IPS-20b (cell line): ENCODE results near the gene MATR3.
"Not testable (repeated sequence)": the region's sequence is repeated elsewhere in the genome, so short reads cannot be mapped to it uniquely, and the experiment has no call there.

Experiments used
- H3K27ac ChIP-seq: one replicate; pipeline ENCODE4 v1.5.1; 2013; ENCODE audit warnings: low read length
- H3K27me3 ChIP-seq: 2 replicates; pipeline ENCODE4 v1.6.1; 2013; ENCODE audit warnings: mild to moderate bottlenecking, low read length, inconsistent platforms; ENCODE audit not compliant: insufficient read depth
- H3K36me3 ChIP-seq: 2 replicates; pipeline ENCODE4 v1.6.1; 2013; ENCODE audit warnings: low read depth, mild to moderate bottlenecking, inconsistent platforms, low read length, moderate library complexity; ENCODE audit not compliant: insufficient read depth
- H3K4me1 ChIP-seq: 2 replicates; pipeline ENCODE4 v1.6.1; 2013; ENCODE audit warnings: mild to moderate bottlenecking, control low read depth, inconsistent platforms, low read length, moderate library complexity; ENCODE audit not compliant: insufficient read depth
- H3K4me3 ChIP-seq: 2 replicates; pipeline ENCODE4 v1.5.1; 2013; ENCODE audit warnings: mild to moderate bottlenecking, low read length, inconsistent platforms
- H3K9ac ChIP-seq: 2 replicates; pipeline ENCODE4 v1.6.1; 2013; ENCODE audit warnings: low read depth, mild to moderate bottlenecking, inconsistent platforms, low read length, moderate library complexity
- H3K9me3 ChIP-seq: 2 replicates; pipeline ENCODE4 v1.6.1; 2013; ENCODE audit warnings: mild to moderate bottlenecking, low read depth, low read length, inconsistent platforms; ENCODE audit not compliant: insufficient read depth

MATR3 gene

DNA sequence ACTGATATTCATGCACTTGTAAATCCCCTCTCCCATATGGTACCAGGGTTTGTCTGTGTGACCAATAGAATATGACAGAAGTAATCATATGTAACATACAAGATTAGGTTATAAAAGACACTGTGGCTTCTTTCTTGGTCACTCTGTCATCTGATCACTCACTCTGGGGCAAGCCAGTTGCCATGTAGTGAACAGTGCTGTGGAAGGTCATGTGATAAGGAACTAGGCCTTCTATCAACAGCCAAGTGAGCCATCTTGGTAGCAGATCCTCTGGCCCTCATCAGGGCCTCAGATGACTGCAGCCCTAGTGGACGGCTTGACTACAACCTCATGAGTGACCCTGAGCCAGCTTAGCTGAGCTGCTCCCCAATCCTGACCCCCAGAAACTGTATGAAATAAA is 30.0 kb upstream of the MATR3 start:
- Histone ChIP-seq H3K27me3 (no peaks in the 10 kb centered on the region), H3K4me3 (no peak overlapping the region), H3K27ac (no peak overlapping the region), H3K36me3 (no peaks in the 10 kb centered on the region), H3K4me1 (no peaks in the 10 kb centered on the region), H3K9me3 (no peaks in the 10 kb centered on the region), H3K9ac (no peak overlapping the region)

DNA sequence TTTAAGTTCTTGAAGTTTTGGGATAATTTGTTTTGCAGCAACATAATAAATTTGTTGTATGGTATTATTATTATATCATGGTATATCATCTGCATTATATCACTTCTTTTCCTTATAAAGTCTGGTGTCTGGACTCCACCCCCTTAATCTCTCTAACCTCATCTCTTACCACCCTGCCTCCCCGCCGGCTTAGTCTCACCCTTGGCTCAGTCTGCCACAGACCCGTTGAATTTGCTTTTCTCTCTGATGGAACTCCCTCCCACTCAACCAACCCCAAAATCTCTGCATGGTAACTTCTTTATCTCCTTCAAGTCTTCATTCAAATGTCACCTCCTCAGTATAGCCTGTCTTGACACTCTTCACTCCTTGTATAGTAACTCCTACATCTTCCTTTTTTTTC is 29.6 kb upstream of the MATR3 start:
- H3K36me3 ChIP-seq = no peaks in the 10 kb centered on the region

DNA sequence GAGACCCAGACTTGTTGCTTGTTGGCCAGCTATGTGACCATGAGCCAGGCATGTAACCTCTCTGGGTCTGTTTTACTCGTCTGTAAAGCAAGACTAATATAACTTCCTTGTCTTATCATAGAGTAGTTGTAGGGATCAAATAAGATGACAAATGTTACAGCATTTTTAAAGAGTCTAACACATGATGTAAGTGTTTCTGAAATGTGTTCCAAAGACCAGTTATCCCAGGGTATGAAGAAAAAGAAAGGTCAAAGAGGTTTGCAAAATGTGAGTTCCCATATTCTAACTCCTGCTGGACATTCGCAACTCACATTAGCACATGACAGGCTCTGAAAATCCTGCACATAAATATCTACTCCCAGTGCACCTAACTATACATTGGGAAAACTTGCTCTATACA is 28.5 kb upstream of the MATR3 start:
- Histone ChIP-seq H3K27ac (no peak overlapping the region), H3K27me3 (no peaks in the 10 kb centered on the region), H3K4me3 (no peak overlapping the region), H3K36me3 (no peaks in the 10 kb centered on the region), H3K9ac (no peak overlapping the region), H3K9me3 (no peaks in the 10 kb centered on the region), H3K4me1 (no peaks in the 10 kb centered on the region)

More for the DNA sequence above, 29.6 kb upstream of the MATR3 start:
- Histone ChIP-seq H3K27me3 (no peaks in the 10 kb centered on the region), H3K27ac (no peak overlapping the region), H3K9ac (no peak overlapping the region), H3K4me1 (no peaks in the 10 kb centered on the region), H3K9me3 (no peaks in the 10 kb centered on the region), H3K4me3 (no peak overlapping the region)

DNA sequence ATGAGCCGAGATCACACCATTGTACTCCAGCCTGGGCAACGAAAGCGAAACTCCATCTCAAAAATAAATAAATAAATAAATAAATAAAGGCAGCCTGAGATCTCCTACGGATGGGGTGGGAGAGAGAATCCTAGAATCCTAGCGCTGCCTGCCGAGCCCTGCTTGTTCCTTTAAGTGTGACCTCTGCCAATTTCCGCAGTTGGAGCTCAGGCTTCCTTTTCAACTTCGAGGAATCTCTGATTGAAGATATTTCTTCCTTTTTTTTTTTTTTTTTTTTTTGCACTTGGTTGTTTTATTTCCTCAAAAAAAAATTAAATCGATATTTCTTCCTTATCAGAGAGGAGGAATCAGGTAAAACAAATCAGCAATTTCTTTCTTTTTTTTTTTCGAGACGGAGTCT is 27.3 kb upstream of the MATR3 start:
- H3K27ac ChIP-seq = no peak overlapping the region
- no peaks in the 10 kb centered on the region for H3K27me3 ChIP-seq
- no peaks in the 10 kb centered on the region for H3K4me1 ChIP-seq
- H3K4me3 ChIP-seq = no peak overlapping the region
- H3K36me3 ChIP-seq = no peaks in the 10 kb centered on the region
- no peak overlapping the region for H3K9ac ChIP-seq
- no peaks in the 10 kb centered on the region for H3K9me3 ChIP-seq

DNA sequence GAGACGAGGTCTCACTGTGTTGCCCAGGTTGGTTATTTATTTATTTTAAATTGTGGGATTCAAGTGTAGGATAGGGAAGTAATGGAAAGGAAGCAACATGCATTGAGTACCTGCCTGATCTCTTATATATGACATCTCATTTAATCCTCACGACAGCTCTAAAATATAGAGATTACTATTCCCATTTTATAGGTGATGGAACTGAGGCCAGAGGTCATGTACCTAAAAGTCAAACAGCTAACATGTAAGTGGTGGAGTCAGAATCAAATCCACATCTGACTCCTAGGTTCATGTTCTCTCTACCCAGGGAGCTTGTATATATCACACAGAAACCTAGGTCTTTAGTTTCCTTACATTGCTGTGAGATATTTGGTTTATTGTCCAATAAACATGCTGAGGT is 26.1 kb upstream of the MATR3 start:
- Histone ChIP-seq H3K9ac (no peak overlapping the region), H3K9me3 (no peaks in the 10 kb centered on the region), H3K4me1 (peaks cover under 1% of the 10 kb centered on the region; the same call in 1 of the 2 replicates), H3K27me3 (no peaks in the 10 kb centered on the region), H3K27ac (no peak overlapping the region), H3K4me3 (no peak overlapping the region), H3K36me3 (no peaks in the 10 kb centered on the region)

DNA sequence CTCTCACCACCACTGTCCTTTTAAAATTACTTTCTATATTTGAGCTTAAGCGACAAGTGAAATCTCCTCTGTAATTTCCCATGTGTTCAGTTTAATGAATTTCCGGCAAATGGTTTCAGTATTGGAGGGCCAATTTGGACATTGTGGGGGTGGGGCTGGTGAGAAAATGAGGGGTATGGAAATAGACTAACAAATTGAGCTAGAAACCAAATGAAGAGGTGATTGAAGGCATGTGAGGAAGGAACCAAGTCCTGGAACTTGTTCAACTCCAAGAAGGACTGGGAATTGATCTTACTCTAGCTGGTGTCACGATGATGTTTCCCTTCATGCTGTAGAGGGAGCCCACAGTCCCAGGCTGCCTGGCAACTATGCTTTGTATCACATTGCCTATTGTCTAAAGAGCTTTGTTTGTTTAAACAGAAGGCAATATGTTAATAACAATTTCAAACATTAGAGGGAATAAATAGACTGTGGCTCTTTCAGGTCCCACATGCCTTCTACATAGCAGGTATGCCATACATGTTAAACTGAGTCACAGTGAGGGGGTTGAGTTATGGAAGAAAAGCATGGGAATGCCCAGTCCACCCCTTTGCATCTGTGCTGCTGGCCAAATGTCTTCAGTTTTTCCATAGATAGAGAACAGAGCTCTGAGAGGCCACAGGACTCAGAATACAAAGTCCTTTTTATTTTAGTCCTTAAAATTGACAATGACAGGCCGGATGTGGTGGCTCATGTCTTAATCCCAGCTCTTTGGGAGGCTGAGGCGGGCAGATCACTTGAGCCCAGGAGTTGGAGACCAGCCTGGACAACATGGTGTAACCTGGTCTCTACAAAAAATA is 25.0 kb upstream of the MATR3 start:
- Histone ChIP-seq H3K27me3 (no peaks in the 10 kb centered on the region), H3K4me1 (peaks cover 8% of the 10 kb centered on the region), H3K9me3 (no peaks in the 10 kb centered on the region), H3K9ac (no peak overlapping the region), H3K4me3 (no peak overlapping the region), H3K36me3 (no peaks in the 10 kb centered on the region), H3K27ac (no peak overlapping the region)

DNA sequence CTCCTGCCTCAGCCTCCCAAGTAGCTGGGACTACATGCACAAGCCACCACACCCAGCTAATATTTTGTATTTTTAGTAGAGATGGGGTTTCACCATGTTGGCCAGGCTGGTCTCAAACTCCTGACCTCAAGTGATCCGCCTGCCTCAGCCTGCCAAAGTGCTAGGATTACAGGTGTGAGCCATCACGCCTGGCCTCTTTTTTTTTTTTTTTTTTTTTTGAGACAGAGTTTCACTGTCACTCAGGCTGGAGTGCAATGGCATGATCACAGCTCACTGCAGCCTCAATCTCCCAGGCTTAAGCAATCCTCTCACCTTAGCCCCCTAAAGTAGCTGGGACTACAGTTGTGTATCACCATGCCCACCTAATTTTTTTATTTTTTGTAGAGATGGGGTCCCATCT is 22.8 kb upstream of the MATR3 start:
- H3K4me3 ChIP-seq, H3K27ac ChIP-seq, H3K27me3 ChIP-seq, H3K9ac ChIP-seq, H3K9me3 ChIP-seq, H3K4me1 ChIP-seq: not testable (repeated sequence)
- H3K36me3 ChIP-seq = peaks cover 13% of the 10 kb centered on the region

DNA sequence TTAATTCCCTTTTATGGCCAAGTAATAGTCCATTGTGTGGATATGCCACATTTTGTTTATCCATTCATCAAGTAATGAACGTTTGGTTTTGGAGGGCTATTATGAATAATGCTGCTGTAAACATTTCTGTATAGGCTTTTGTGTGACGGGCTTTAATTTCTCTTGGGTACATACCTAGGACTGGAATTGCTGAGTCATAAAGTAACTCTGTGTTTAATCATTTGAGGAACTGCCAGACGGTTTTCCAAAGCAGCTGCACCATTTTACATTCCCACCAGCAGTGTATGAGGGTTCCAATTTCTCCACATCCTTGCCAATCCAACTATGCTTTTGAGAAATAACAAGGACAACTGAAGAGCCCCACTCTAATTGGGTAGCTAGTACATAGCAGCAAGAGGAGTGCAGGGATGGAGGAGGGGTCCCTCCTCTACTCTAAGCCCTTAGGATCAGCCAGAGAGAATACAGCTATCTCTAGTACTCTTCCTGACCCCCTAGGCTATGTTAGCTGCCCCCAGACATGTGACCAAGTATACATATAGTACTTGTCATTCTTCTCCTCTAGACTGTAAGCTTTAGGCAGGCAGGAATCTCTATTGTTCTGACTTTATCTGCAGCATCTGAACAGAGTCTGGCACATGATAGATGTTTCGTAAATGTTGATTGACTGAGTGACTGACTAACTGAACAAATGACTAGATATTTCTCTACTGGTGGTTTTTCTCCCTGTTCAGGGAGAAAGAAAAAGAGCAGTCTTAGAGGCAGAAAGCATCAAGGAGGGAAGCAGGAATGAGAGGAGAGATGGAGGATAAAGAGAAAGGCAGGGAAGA is 22.1 kb upstream of the MATR3 start:
- Histone ChIP-seq H3K27me3 (no peaks in the 10 kb centered on the region), H3K9ac (no peak overlapping the region), H3K9me3 (no peaks in the 10 kb centered on the region), H3K36me3 (peaks cover 19% of the 10 kb centered on the region), H3K4me1 (peaks cover 14% of the 10 kb centered on the region), H3K4me3 (no peak overlapping the region), H3K27ac (no peak overlapping the region)

DNA sequence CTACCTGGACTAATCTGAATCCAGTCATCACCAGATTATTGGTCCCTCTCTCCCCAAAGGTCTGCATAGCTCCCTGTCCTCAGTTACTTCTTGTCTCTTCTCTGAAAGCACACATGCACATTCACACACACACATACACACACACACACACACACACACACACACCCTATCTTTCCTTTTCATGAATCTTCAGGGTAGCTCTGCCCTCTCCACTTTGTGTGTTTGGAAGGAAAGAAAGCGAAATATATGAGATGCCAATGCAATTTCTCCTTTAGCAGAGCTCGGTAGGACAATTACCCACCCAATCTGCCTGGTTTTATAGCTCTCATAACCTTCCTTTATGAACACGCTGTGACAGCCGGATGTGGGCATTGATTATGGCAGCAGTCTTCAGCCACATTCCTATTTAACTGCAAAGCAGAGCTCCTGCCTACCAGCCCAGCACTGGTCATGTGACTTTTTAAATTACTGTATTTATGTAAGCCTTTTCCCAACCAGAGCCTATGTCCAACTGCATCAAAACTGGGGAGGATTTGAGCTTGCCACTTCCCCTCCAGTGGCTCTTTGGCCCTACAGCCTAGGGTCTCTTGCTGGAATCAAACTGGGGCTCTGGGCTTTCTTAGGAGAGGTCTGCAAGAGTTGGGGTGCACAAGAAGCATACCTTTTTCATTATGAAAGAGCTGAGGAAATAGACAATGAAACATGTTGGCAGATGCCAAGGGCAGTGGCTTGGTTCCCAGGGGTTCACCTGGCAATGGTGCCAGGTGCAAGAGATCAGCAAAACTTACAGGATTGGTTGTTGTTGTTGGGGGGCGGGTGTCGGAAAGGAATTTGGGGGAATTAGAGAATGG is 20.8 kb upstream of the MATR3 start:
- Histone ChIP-seq H3K9me3 (no peaks in the 10 kb centered on the region), H3K27ac (no peak overlapping the region), H3K9ac (no peak overlapping the region; the same call in 1 of the 2 replicates), H3K4me3 (peak overlapping the region; percentile 88; the same call in 1 of the 2 replicates), H3K27me3 (no peaks in the 10 kb centered on the region), H3K36me3 (peaks cover 32% of the 10 kb centered on the region), H3K4me1 (peaks cover 26% of the 10 kb centered on the region)

DNA sequence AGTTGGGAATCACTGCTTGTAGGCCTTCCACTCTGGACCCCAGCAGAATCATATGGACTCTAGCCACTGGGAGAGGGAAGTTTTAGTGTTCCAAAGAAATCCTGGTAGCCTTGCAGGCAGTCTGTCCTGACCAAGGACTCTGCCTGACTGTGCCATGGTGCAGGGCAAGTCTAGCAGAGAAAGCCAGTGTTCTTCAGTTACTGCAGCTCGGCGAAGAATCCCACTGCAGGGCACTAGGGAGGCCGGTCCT is 20.3 kb upstream of the MATR3 start:
- H3K36me3 ChIP-seq = peaks cover 38% of the 10 kb centered on the region
- peaks cover 26% of the 10 kb centered on the region for H3K4me1 ChIP-seq
- peak overlapping the region; percentile 99; the same call in 1 of the 2 replicates for H3K9ac ChIP-seq
- no peak overlapping the region for H3K27ac ChIP-seq
- no peaks in the 10 kb centered on the region for H3K9me3 ChIP-seq
- H3K27me3 ChIP-seq = no peaks in the 10 kb centered on the region
- peak overlapping the region; percentile 88 for H3K4me3 ChIP-seq

DNA sequence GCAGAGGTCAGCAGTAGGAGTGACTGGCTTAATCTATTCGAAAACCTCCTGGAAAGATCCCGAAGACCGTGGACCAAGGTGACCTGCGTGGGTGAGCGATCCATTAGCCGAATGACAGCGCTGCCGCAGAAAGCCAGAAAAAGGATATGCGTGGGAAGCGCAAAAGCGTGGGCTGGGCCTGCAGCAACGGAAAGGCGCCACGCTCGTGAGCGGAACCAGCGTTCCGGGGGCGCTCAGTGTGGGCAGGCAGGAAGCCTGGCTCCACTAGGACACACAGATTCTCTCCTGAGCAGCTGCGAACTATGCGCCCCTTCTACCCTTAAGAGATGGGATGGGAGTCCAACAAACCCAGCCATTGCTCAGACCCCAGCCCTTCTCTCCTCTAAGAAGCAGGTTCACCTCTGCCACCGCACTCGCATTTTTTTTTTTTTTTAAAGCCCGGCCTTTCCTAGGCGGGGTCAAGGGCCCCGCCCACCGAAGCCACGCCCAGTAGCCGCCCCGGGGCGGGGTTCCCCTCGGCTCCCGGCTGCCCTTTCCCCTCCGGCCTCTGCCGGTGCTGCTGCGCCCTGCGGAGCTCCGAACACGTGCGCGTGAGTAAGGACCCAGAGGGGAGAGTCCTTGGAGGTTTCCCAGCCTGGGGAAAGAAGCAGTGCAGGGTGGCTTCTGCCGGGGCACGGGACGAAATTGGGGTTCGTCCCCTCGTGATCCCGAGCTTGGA is 19.8 kb upstream of the MATR3 start:
- Histone ChIP-seq H3K9ac (peak overlapping the region; percentile 99), H3K36me3 (peaks cover 43% of the 10 kb centered on the region), H3K27me3 (no peaks in the 10 kb centered on the region), H3K4me3 (peak overlapping the region; percentile 88), H3K9me3 (no peaks in the 10 kb centered on the region), H3K27ac (peak overlapping the region; percentile 85), H3K4me1 (peaks cover 30% of the 10 kb centered on the region)
